ENCODE measurements around the gene AHSG. TPM values are rescaled to one million over a fixed set of nuclear protein-coding genes. Genes with fewer than 3 reads are reported as not detected.

The AHSG gene
- total RNA-seq, 1 donor from 2014 or later: not detected

DNA sequence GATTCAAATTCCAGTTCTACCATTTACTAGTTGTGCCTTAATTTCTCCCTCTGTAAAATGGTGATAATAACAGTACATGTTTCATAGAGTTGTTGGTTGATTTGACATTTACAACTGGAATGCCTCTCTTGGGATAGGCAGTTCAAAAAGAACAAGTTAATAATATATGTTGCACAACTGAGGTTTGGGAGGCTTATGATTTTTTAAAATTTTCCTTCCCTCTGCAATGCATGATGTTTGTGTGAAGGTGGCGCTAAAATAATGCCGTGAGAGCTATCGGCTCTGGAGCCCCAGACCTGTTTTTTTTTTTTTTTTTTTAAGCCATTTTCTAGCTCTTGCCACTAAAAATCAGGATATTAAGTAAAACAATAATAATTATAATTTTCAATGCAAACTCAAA lies 23.7 kb upstream of the AHSG start:
- peaks cover 21% of the 10 kb centered on the region for H3K36me3 ChIP-seq
- DNase-seq: no peak
- no peak for ATAC-seq
- H3K4me3 ChIP-seq: no peak overlapping the region
- TF ChIP-seq, protein P1, sequence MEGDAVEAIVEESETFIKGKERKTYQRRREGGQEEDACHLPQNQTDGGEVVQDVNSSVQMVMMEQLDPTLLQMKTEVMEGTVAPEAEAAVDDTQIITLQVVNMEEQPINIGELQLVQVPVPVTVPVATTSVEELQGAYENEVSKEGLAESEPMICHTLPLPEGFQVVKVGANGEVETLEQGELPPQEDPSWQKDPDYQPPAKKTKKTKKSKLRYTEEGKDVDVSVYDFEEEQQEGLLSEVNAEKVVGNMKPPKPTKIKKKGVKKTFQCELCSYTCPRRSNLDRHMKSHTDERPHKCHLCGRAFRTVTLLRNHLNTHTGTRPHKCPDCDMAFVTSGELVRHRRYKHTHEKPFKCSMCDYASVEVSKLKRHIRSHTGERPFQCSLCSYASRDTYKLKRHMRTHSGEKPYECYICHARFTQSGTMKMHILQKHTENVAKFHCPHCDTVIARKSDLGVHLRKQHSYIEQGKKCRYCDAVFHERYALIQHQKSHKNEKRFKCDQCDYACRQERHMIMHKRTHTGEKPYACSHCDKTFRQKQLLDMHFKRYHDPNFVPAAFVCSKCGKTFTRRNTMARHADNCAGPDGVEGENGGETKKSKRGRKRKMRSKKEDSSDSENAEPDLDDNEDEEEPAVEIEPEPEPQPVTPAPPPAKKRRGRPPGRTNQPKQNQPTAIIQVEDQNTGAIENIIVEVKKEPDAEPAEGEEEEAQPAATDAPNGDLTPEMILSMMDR (IDR thresholded peaks at IDR 0.05): no peak
- intact Hi-C loops (cut with DNase I): no loop called here
- no peaks in the 10 kb centered on the region for H3K9me3 ChIP-seq
- no peaks in the 10 kb centered on the region for H3K27me3 ChIP-seq
- no peaks in the 10 kb centered on the region for H3K4me1 ChIP-seq
- H3K27ac ChIP-seq: no peak overlapping the region

DNA sequence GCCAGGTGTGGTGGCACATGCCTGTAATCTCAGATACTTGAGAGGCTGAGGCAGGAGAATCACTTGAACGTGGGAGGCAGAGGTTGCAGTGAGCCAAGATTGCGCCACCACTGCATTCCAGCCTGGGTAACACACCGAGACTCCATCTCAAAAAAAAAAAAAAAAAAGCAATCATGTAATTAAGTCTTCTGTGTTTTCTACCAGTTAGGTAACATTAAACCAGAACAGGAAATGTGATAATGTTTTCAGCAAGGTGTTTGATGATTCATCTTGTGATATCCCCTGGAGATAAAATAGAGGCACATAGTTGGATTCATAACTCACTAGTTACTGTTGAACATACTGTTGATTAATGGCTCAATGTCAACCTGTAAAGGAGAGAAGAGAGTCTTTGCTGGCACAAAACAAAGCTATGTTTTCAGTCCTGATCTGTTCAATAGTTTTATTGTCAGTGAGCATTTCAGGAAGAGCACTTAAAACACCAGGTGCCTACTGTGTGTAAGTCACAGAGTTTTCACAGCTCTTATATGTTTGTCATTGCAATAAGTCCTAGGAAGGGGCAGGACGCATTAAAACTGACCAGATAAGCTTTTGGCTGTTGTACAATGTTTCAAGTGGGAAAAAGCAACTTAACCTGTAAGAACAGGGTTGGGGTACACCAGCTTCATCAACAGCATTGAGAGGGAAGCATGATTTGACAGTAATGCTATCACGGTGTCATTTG lies 22.8 kb upstream of the AHSG start:
- Histone ChIP-seq H3K9me3 (no peaks in the 10 kb centered on the region), H3K36me3 (peaks cover 13% of the 10 kb centered on the region), H3K27me3 (no peaks in the 10 kb centered on the region), H3K27ac (no peak overlapping the region), H3K4me3 (no peak overlapping the region), H3K4me1 (no peaks in the 10 kb centered on the region)
- DNase-seq: peak; percentile 72
- ATAC-seq: peak; percentile 46
- TF ChIP-seq, protein P1 (IDR thresholded peaks at IDR 0.05): no peak
- intact Hi-C loops (cut with DNase I): no loop called here

GRCh38 chr3:186590580-186591295 lies 22.1 kb upstream of the AHSG start:
- no peak overlapping the region for H3K27ac ChIP-seq
- DNase-seq: no peak
- H3K36me3 ChIP-seq: peaks cover 5% of the 10 kb centered on the region
- H3K9me3 ChIP-seq: no peaks in the 10 kb centered on the region
- no peaks in the 10 kb centered on the region for H3K4me1 ChIP-seq
- ATAC-seq: no peak
- H3K27me3 ChIP-seq: no peaks in the 10 kb centered on the region
- H3K4me3 ChIP-seq: no peak overlapping the region
- TF ChIP-seq, protein P1 (IDR thresholded peaks at IDR 0.05): no peak
- intact Hi-C loops (cut with DNase I): no loop called here

DNA sequence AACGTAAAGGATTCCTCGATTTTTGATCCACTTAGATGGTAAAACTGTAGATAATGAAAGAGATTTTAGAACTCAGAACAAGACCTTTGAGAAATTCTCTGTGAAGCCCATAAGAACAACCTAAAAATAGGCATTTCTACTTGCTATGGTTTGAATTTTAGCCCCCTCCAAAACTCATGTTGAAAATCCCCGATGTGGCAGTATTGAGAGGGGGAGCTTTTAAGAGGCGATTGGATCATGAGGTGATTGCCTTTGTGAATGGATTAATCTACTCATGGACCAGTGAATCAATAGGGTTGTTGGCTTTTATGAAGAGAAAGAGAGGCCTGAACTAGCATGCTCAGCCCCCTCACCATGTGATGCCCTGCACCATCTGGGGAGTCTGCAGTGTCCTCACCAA lies 20.2 kb upstream of the AHSG start:
- ATAC-seq: no peak
- Histone ChIP-seq H3K27ac (no peak overlapping the region), H3K9me3 (no peaks in the 10 kb centered on the region), H3K36me3 (no peaks in the 10 kb centered on the region), H3K4me3 (no peak overlapping the region), H3K4me1 (no peaks in the 10 kb centered on the region), H3K27me3 (no peaks in the 10 kb centered on the region)
- TF ChIP-seq, protein P1 (IDR thresholded peaks at IDR 0.05): no peak
- intact Hi-C loops (cut with DNase I): no loop called here
- no peak for DNase-seq

- H3K4me1 ChIP-seq: no peaks in the 10 kb centered on the region
- TF ChIP-seq, protein P1 (IDR thresholded peaks at IDR 0.05): no peak
- DNase-seq (no peak), ATAC-seq (no peak)
- intact Hi-C loops (cut with DNase I): no loop called here
- H3K27me3 ChIP-seq: no peaks in the 10 kb centered on the region
- H3K4me3 ChIP-seq: no peak overlapping the region
- H3K36me3 ChIP-seq: no peaks in the 10 kb centered on the region
- H3K9me3 ChIP-seq: no peaks in the 10 kb centered on the region
- no peak overlapping the region for H3K27ac ChIP-seq
These were observed 19.0 kb upstream of the AHSG start for GRCh38 chr3:186593862-186594261.

Measured in upper lobe of right lung (tissue), 1 donor.